Stimulated activated CD4-positive, alpha-beta T cell treated with anti-CD3 and anti-CD28 coated beads, Interleukin-4, amount 100 ng/mL, for 1 hour (primary cell): ENCODE measurements around the gene FARP2.
"Not testable (repeated sequence)": the region's sequence is repeated elsewhere in the genome, so short reads cannot be mapped to it uniquely, and the experiment has no call there.

Source experiments
- DNase-seq: peaks from one replicate; pipeline ENCODE4 v3.0.0-alpha.2; 2020

Gene FARP2

GRCh38 chr2:241491549-241492173, 135.6 kb downstream of the FARP2 start:
- no peak for DNase-seq

- DNase-seq, result no peak
Measured at GRCh38 chr2:241492174-241492565, 136.1 kb downstream of the FARP2 start.

DNA sequence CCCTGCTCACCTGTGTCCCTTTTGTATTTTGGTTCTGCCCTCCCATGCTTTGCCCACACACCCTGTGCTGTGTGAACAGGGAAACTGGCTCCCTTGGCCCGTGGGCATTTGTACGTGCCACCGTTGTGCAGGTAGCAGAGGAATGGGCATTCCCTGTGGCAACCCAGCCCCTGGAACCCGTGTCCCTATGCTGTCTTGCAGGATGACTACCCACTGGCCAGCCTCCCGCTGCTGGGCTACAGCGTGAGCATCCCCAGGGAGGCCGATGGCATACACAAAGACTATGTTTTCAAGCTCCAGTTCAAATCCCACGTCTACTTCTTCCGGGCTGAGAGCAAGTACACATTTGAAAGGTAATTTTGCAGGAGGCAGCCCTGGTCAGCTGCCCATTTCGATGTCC, 137.0 kb downstream of the FARP2 start:
- DNase-seq, result no peak

DNA sequence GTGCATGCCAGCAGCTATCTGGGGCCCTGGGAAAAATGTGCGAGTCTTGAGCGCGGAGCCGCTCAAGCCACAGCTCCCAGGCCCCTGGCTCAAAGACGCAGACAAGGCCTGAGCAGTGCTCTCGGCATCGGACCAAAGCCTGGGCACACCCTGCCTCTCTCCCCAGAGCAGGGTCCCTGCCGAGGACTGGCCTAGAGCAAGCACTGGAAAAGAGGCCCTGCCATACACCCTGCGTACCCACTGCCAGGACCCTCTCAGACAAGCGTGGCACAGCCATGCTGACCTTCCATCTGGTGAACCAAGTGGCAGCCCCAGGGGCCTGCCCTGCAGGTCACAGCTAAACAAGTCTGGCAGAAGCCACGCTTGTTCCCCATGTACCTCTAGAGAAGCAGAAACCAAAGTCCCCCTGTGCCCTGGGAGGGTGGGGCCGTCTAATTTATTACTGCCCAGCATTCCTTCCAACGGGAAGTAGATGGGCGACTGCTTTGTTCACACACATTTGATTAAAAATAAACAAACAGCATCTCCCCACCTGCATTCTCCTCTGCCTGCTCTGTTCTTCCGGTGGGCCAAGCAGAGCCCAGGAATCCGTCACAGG, 138.3 kb downstream of the FARP2 start:
- DNase-seq, result no peak

DNA sequence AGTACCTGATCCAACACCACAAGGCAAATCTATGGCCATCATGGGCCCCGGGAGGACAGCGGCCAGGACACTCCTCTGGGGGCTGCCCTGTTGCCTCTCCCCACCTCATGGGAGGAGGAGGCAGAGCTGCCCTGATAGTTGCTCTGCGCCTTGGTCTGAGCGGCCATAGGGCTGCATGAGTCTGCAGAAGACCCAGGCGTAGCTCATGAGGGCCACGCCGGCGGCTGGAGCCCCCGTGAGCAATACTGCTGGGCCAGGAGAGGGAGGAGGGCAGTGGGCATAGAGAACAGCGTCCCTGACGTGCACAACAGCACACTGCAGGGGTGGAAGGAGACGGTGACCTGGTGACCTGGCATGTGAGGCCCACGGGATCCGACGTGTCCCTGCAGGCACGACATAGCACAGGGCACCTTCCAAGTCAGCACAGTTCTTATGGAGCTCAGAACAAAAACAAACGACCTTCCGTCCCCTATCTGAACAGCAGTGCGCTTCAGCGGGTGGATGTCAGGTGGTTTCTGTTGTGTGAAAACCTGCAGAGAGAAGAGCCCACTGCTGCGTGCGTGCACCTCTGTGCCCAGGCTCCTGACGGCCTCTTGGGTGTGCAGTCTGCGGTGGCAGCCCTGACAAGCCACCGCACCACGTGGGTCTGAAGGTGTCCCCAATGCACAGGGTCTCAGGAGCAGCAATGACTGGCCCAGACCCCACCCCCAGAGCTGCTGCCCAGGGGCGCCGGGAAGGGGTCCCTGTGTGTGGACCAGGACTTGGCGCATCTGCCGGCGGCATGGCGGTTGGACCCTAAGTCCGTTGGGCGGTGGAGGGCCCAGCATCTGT, 139.3 kb downstream of the FARP2 start:
- DNase-seq, result no peak

- no peak for DNase-seq
Measured at GRCh38 chr2:241496003-241496707, 140.1 kb downstream of the FARP2 start.

- DNase-seq, result no peak
Measured at GRCh38 chr2:241496904-241497877, 141.1 kb downstream of the FARP2 start.

- DNase-seq, result no peak
Measured at GRCh38 chr2:241498115-241499070, 142.3 kb downstream of the FARP2 start.

DNA sequence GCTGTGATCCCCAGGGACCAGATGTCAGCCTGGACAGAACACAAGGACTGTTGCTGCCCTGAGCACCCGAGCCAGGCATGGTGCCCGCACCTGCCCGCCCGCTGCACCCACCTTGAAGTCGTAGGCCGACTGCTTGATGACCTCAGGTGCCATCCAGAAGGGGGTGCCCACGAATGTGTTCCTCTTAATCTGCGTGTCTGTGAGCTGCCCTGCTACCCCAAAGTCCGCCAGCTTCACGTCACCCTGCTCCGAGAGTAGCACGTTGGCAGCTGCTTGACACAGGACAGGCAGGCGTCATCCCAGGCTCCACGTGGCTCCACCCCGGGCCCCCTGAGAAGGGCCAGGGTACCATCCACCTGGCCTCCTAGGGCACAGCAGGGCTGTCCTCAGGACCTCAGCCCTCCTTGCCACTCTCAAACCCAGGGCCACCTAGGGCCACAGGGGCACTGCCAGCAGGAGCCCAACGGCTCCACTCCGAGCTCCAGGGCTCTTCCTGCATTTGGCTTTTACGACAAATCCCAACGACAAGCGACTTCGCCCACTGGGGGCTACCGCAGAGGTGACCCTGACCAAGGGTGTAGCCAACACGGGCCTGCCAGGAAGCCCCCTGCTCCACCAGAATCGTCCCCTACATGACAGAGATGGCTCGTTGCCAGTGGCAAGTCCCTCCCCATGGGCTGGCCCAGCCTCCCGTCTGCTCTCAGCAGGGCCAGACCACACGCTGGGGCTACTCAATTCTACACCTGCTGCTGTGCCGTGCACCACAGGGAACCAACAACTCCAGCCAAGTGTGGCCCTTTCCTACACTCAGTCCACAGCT, 143.3 kb downstream of the FARP2 start:
- no peak for DNase-seq

- no peak for DNase-seq
Measured at GRCh38 chr2:241500016-241500415, 143.9 kb downstream of the FARP2 start.

DNA sequence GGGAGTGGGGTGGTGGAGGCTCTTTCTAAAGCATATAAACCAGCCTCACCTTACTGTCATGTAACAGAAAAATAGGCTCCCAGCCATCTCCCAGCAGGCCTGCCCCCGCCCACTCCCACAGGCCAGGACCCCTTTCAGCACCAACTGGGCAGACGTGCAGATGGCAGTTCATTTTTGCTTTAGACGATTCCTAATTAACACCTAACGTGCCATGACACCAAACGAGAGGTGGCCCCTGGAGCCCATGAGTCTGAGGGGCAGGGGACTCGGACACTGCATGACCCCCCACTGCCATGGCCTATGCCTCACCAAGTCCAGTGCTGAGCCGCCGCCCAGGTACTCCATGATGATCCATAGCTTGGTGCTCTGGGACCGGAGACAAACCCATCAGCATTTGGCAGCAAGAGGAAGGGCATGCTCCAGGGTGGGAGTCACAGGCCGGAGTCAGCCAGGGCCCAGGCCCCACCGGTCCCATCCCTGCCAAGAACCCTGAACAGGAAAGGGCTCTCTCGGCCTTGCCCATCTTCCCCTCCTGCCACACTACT, 144.4 kb downstream of the FARP2 start:
- no peak for DNase-seq

GRCh38 chr2:241501099-241501541, 145.0 kb downstream of the FARP2 start:
- no peak for DNase-seq

- no peak for DNase-seq
Measured at GRCh38 chr2:241501551-241501950, 145.5 kb downstream of the FARP2 start.

DNA sequence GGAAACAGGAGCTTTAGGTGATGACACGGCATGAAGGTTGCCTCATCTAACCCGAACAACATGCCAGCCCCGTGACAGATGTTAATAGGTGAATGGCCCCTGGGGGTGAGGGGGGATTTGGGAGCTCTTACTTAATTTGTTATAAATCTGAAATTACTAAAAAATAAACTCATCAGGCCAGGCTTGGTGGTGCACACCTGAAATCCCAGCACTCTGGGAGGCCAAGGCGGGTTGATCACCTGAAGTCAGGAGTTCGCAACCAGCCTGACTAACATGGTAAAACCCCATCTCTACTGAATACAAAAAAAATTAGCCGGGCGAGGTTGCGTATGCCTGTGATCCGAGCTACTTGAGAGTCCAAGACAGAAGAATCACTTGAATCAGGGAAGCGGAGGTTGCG, 146.2 kb downstream of the FARP2 start:
- DNase-seq, result no peak

DNA sequence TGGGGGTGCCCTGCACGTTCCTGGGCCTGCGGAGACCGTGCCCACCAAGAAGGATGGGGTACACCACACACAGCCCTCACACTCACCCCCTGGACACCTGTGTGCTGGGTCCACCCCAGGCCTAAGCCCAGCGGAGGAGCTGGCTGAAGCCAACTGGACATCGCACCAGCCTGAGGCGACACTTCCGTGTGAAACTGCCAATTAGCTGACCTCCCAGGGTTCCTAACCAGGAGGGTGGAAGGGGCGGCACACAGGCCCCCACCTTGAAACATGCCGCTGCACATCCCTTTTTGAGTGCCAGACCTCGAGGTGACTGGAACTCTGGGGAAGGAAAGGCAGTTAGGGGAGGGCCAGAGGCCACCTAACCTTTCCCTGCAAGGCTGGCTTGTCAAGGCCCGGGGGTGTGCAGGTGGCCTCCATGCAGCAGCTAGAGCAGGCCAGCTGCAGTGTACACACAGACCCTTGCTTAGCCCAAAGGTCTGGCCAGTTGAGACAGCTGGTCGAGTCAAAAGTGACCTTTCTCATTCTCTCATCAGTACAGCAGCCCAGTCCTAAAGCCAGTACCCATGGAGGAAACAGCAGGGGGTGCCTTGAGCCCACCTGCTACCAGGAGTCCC, 147.8 kb downstream of the FARP2 start:
- DNase-seq, result no peak

DNA sequence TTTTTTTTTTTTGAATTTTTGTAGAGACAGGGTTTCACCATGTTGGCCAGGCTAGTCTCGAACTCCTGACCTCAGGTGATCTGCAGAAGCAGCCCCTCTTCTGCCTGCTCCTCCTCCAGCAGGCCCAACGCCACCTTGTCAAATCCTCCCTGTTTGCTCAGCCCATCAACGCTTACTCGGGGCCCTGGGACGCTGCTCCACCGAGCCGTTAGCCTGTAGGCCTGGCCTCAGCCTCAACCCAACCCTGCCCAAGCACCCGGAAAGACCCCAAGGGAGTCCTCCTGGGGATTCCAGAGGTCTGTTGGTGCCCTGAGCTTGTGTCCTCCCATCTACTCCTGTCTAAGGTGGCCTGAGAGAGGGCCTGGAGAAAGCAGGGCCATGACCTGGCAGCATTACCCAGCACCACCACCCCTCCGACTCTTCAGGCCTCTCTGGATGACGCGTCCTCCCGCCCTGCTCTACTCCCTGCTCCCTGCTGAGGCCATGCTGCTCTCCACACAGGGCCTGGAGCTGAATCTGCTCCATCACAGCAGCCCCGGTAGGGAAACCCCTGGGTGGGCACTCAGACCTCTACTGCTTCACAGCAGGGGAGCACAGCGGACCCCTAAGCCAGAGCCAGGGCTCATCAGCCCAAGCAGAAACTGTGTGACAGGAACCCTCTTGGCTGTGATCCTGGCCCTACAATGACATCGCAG, 149.1 kb downstream of the FARP2 start:
- no peak for DNase-seq

GRCh38 chr2:241505781-241506201, 149.7 kb downstream of the FARP2 start:
- DNase-seq, result no peak

GRCh38 chr2:241506317-241506716, 150.2 kb downstream of the FARP2 start:
- DNase-seq, result not testable (repeated sequence)
